ENCODE measurements around the gene RASSF3.

Gene RASSF3

GRCh38 chr12:64691227-64691794 lies 81.0 kb downstream of the RASSF3 start:
- DNase-seq (ENCODE audit: low spot score), result no peak

- DNase-seq (ENCODE audit: low spot score), result no peak
These were observed 81.7 kb downstream of the RASSF3 start for GRCh38 chr12:64691795-64692583.

- no peak for DNase-seq (ENCODE audit: low spot score)
These were observed 84.1 kb downstream of the RASSF3 start for GRCh38 chr12:64694130-64695040.

GRCh38 chr12:64695550-64695949 lies 85.3 kb downstream of the RASSF3 start:
- DNase-seq (ENCODE audit: low spot score), result no peak

- peak; percentile 48 for DNase-seq (ENCODE audit: low spot score)
These were observed 85.9 kb downstream of the RASSF3 start for GRCh38 chr12:64696080-64696741.

- DNase-seq (ENCODE audit: low spot score), result no peak
These were observed 89.3 kb downstream of the RASSF3 start for GRCh38 chr12:64699504-64700115.

- no peak for DNase-seq (ENCODE audit: low spot score)
These were observed 90.2 kb downstream of the RASSF3 start for GRCh38 chr12:64700532-64700931.

GRCh38 chr12:64701283-64701682 lies 91.0 kb downstream of the RASSF3 start:
- DNase-seq (ENCODE audit: low spot score), result no peak

- no peak for DNase-seq (ENCODE audit: low spot score)
These were observed 96.0 kb downstream of the RASSF3 start for GRCh38 chr12:64706306-64706705.

GRCh38 chr12:64706857-64707256 lies 96.6 kb downstream of the RASSF3 start:
- no peak for DNase-seq (ENCODE audit: low spot score)

GRCh38 chr12:64707362-64707761 lies 97.1 kb downstream of the RASSF3 start:
- no peak for DNase-seq (ENCODE audit: low spot score)

- no peak for DNase-seq (ENCODE audit: low spot score)
These were observed 97.6 kb downstream of the RASSF3 start for GRCh38 chr12:64707926-64708325.

GRCh38 chr12:64709429-64709828 lies 99.1 kb downstream of the RASSF3 start:
- no peak for DNase-seq (ENCODE audit: low spot score)

GRCh38 chr12:64713376-64713775 lies 103.1 kb downstream of the RASSF3 start:
- no peak for DNase-seq (ENCODE audit: low spot score)

GRCh38 chr12:64714551-64714968 lies 104.3 kb downstream of the RASSF3 start:
- no peak for DNase-seq (ENCODE audit: low spot score)

GRCh38 chr12:64716371-64716770 lies 106.1 kb downstream of the RASSF3 start:
- no peak for DNase-seq (ENCODE audit: low spot score)

GRCh38 chr12:64716839-64717455 lies 106.7 kb downstream of the RASSF3 start:
- no peak for DNase-seq (ENCODE audit: low spot score)

- no peak for DNase-seq (ENCODE audit: low spot score)
These were observed 108.4 kb downstream of the RASSF3 start for GRCh38 chr12:64718649-64719048.

- no peak for DNase-seq (ENCODE audit: low spot score)
These were observed 110.6 kb downstream of the RASSF3 start for GRCh38 chr12:64720884-64721283.

GRCh38 chr12:64722835-64723234 lies 112.5 kb downstream of the RASSF3 start:
- no peak for DNase-seq (ENCODE audit: low spot score)

GRCh38 chr12:64723630-64724029 lies 113.3 kb downstream of the RASSF3 start:
- no peak for DNase-seq (ENCODE audit: low spot score)
